ENCODE measurements around the gene FAHD2A.

FAHD2A gene

GRCh38 chr2:95381212-95382191, 21.0 kb upstream of the FAHD2A start:
- TF ChIP-seq POLR2A (IDR thresholded peaks at IDR 0.05; ENCODE audit: low read depth, low read length): no peak
- DNase-seq (ENCODE audit: insufficient read length, low spot score): no peak
- no peak for FAIRE-seq

- no peak for DNase-seq (ENCODE audit: insufficient read length, low spot score)
- no peak for TF ChIP-seq POLR2A (IDR thresholded peaks at IDR 0.05; ENCODE audit: low read depth, low read length)
- FAIRE-seq: no peak
Measured at GRCh38 chr2:95382192-95382591, 20.3 kb upstream of the FAHD2A start.

GRCh38 chr2:95382686-95383634, 19.5 kb upstream of the FAHD2A start:
- FAIRE-seq (no peak), DNase-seq (ENCODE audit: insufficient read length, low spot score) (no peak)
- no peak for TF ChIP-seq POLR2A (IDR thresholded peaks at IDR 0.05; ENCODE audit: low read depth, low read length)

DNA sequence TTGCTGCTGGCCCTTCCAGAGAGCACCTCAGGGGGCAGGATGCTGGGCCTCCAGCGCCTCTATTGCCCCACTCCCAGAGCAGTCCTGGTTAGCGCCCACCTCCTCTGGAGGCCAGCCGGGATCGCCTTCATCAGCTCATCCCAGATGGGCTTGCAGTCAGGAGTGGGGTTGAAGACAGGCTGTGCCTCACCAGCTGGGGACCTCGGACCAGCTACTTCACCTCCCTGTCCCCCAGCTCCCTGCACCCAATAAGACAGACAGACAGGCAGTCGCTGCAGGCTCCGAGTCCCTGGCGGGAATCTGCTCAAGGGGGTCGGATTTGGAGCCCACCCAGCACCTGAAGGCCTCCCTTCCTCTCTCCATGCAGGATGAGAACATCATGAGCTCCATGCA, 18.9 kb upstream of the FAHD2A start:
- FAIRE-seq: no peak
- no peak for TF ChIP-seq POLR2A (IDR thresholded peaks at IDR 0.05; ENCODE audit: low read depth, low read length)
- DNase-seq (ENCODE audit: insufficient read length, low spot score): no peak

GRCh38 chr2:95384854-95385569, 17.5 kb upstream of the FAHD2A start:
- FAIRE-seq: no peak
- DNase-seq (ENCODE audit: insufficient read length, low spot score): no peak
- no peak for TF ChIP-seq POLR2A (IDR thresholded peaks at IDR 0.05; ENCODE audit: low read depth, low read length)

DNA sequence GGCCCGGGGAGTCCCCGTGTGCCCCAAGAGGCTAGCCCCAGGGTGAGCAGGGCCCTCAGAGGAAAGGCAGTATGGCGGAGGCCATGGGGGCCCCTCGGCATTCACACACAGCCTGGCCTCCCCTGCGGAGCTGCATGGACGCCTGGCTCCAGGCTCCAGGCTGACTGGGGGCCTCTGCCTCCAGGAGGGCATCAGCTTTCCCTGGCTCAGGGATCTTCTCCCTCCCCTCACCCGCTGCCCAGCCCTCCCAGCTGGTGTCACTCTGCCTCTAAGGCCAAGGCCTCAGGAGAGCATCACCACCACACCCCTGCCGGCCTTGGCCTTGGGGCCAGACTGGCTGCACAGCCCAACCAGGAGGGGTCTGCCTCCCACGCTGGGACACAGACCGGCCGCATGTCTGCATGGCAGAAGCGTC, 16.9 kb upstream of the FAHD2A start:
- no peak for DNase-seq (ENCODE audit: insufficient read length, low spot score)
- TF ChIP-seq POLR2A (IDR thresholded peaks at IDR 0.05; ENCODE audit: low read depth, low read length): no peak
- no peak for FAIRE-seq

DNA sequence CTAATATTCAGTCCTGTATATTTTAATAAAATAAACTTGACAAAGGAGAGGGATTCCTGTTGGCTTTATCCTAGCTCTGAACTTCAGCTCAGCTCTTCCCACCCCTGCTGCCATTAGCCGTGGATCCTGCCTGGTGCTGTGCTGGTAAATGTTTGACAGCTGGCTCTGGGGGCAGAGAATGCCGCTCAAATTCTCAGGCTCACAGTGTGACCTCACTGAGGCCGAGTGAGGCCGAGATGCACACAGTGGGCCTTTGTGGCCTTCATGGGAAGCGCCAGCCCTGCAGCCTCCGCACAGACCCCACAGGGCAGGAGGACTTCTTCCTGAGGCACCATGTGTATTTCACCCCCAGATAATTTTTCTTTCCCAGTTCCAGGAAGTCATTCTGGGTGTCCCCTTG, 16.5 kb upstream of the FAHD2A start:
- no peak for TF ChIP-seq POLR2A (IDR thresholded peaks at IDR 0.05; ENCODE audit: low read depth, low read length)
- FAIRE-seq: no peak
- DNase-seq (ENCODE audit: insufficient read length, low spot score): no peak

GRCh38 chr2:95387358-95387757, 15.2 kb upstream of the FAHD2A start:
- no peak for TF ChIP-seq POLR2A (IDR thresholded peaks at IDR 0.05; ENCODE audit: low read depth, low read length)
- FAIRE-seq (no peak), DNase-seq (ENCODE audit: insufficient read length, low spot score) (no peak)

GRCh38 chr2:95388091-95388692, 14.3 kb upstream of the FAHD2A start:
- no peak for TF ChIP-seq POLR2A (IDR thresholded peaks at IDR 0.05; ENCODE audit: low read depth, low read length)
- FAIRE-seq (no peak), DNase-seq (ENCODE audit: insufficient read length, low spot score) (no peak)

- DNase-seq (ENCODE audit: insufficient read length, low spot score) (peak; percentile 28), FAIRE-seq (no peak)
- TF ChIP-seq POLR2A (IDR thresholded peaks at IDR 0.05; ENCODE audit: low read depth, low read length): no peak
Measured at GRCh38 chr2:95388856-95389244, 13.7 kb upstream of the FAHD2A start.

DNA sequence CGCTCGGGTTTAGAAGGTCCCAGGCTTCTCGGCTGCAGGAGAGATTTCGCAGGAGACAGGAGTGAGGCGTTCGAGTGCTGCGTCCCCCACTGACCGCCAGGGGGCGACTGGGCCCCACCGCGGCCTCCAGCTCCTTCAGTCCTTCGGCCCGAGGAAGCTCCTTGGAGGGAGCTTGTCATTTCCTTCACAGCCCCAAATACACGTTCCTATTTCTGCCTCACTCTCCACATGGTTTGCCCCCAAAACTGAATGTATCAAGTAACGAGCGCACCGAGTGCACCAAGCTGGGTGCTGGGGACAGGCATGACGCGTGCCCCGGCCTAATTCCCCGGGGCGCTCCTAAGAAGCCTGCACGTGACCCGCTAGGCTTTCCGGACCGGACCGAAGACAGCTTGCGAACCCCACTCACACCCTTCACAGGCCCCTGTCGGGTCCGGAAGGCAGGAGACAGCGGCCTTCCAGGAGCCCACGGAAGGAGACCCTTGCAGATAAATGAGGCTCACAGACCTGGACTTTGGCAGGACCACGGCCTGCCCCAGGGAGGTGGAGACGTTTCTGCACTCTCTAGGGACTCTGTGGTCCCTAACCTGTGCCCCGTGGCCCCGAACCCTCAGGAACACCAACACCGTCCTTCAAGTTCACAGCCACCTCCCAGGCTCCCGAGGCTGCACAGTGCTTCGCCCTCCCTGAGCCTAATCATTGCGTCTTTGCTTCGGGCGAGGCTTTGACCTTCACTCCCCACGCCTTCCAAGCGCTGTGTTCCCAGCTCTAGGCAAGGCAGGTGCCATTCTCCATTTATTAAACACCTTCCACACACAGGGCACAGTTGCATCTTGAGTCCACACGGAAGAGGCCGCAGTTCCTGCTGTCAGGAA, 13.0 kb upstream of the FAHD2A start:
- DNase-seq (ENCODE audit: insufficient read length, low spot score): peak; percentile 87
- no peak for FAIRE-seq
- no peak for TF ChIP-seq POLR2A (IDR thresholded peaks at IDR 0.05; ENCODE audit: low read depth, low read length)

DNA sequence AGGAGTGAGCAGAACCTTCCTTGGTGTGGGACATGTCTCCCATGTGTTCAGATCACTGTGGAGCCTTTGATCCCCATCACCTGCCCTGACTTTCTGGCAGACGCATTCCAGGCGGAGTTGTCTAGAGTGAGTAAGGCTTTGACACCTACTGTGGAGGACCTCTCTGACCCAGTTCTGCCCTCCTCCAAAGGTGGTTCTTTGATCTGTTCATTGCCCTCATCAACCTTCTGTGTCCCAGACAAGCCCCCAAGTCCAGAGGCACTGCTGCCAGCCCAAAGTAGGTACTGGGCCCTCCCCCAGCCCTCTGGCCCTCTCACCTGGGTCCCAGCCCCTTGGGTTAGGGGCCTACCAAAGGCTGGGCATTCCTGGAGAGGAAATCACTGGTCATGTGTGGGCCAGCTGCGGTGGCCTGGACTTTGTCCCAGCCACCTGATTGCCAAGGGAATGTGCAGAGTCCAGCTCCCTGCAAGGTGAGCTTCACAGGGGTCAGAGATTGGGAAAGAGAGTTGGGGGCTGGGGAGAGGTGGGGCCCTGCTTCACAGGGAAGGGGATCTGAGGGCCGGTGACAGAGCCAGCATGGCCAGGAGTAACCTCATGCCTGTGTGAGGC, 12.1 kb upstream of the FAHD2A start:
- no peak for FAIRE-seq
- no peak for DNase-seq (ENCODE audit: insufficient read length, low spot score)
- TF ChIP-seq POLR2A (IDR thresholded peaks at IDR 0.05; ENCODE audit: low read depth, low read length): no peak

Data from H54 (cell line).